HepG2 (cell line): ENCODE results near the gene ESYT1. TPM values are rescaled to one million over a fixed set of nuclear protein-coding genes. Genes with fewer than 3 reads are reported as not detected.

ENCODE experiments used
- JUND ChIP-seq: sonication (generic); formaldehyde crosslinking; IDR thresholded peaks from 2 replicates; pipeline ENCODE4 v1.8.0; 2022; ENCODE audit warnings: mild to moderate bottlenecking, missing genetic modification reagents
- KDM5A ChIP-seq: fragments of 200-600 bp; sonication (generic); IDR thresholded peaks from 2 replicates; pipeline ENCODE4 v1.7.0; 2018; ENCODE audit warnings: antibody characterized with exemption, mild to moderate bottlenecking, low read length, borderline replicate concordance
- MAFK ChIP-seq, 2 experiments: IDR thresholded peaks in 1 of 2; conservative IDR thresholded peaks in 1 of 2; 2 replicates each; pipeline ENCODE4 v1.6.1; 2011; ENCODE audit warnings: improper control_type of control experiment in 2 of 2, low read length in 2 of 2
- MYNN ChIP-seq: sonication (generic); formaldehyde crosslinking; IDR thresholded peaks from 2 replicates; pipeline ENCODE4 v1.4.0; 2020; ENCODE audit warnings: mild to moderate bottlenecking, low read depth, missing genetic modification reagents
- NBN ChIP-seq: fragments of 450-650 bp; conservative IDR thresholded peaks from 2 replicates; pipeline ENCODE4 v1.6.1; 2017
- POLR2AphosphoS2 ChIP-seq: IDR thresholded peaks from 2 replicates; pipeline ENCODE4 v1.6.1; 2011; ENCODE audit warnings: low read depth, low read length, improper control_type of control experiment
- RBM22 ChIP-seq: fragments of 200-400 bp; formaldehyde crosslinking; optimal IDR thresholded peaks from 2 replicates; pipeline ENCODE3; 2017; ENCODE audit warnings: mild to moderate bottlenecking, low read length, moderate library complexity
- SOX5 ChIP-seq: IDR thresholded peaks from 2 replicates; pipeline ENCODE4 v1.6.1; 2016; ENCODE audit warnings: borderline replicate concordance
- TAF1 ChIP-seq: sonication (generic); formaldehyde crosslinking; IDR thresholded peaks from 2 replicates; pipeline ENCODE4 v1.4.0; 2020; ENCODE audit warnings: missing genetic modification reagents
- XRCC5 ChIP-seq: fragments of 200-400 bp; formaldehyde crosslinking; optimal IDR thresholded peaks from 2 replicates; pipeline ENCODE3; 2017; ENCODE audit warnings: mild to moderate bottlenecking, low read length
- ZBTB38 ChIP-seq: sonication (generic); formaldehyde crosslinking; IDR thresholded peaks from 2 replicates; pipeline ENCODE4 v1.5.1; 2020; ENCODE audit warnings: mild to moderate bottlenecking, missing genetic modification reagents
- ZNF7 ChIP-seq: IDR thresholded peaks from 2 replicates; pipeline ENCODE4 v1.6.1; 2016; ENCODE audit warnings: missing biosample characterization, missing genetic modification reagents
- polyA plus RNA-seq, 8 experiments: library from polyadenylated mRNA; depleted of rRNA in 3 of 8; stranded (reverse) in 7 of 8; unstranded in 1 of 8; fragments of >200 nt; fragmentation: Illumina TruSeq in 4 of 8; extraction: Trizol in 4 of 8; gene quantifications; 2 replicates each; pipeline versions ENCODE4 v1.2.1 to v1.2.3, GENCODE V29; 2011 to 2016; ENCODE audit warnings: low read depth in 4 of 8, missing spikeins in 1 of 8, mixed read lengths in 1 of 8; ENCODE audit not compliant: insufficient read depth in 1 of 8
- total RNA-seq, 5 experiments: library from RNA; depleted of rRNA; stranded (reverse); fragments of >200 nt; fragmentation: Illumina TruSeq; extraction: Trizol; gene quantifications; 2 replicates each; pipeline ENCODE4 v1.2.3, GENCODE V29; 2016; ENCODE audit warnings: low read depth in 1 of 5
- TF ChIP-seq, protein P1 (sequence below): IDR thresholded peaks from 2 replicates; pipeline ENCODE4 v1.6.1; 2016; ENCODE audit warnings: mild to moderate bottlenecking, missing biosample characterization, missing genetic modification reagents
- TF ChIP-seq, protein P2 (sequence below): sonication (generic); formaldehyde crosslinking; IDR thresholded peaks from 2 replicates; pipeline ENCODE4 v1.4.0; 2020; ENCODE audit warnings: missing genetic modification reagents
- TF ChIP-seq, protein P3 (sequence below): sonication (generic); formaldehyde crosslinking; IDR thresholded peaks from 2 replicates; pipeline ENCODE4 v1.4.0; 2020; ENCODE audit warnings: mild to moderate bottlenecking, low read depth, missing genetic modification reagents
- TF ChIP-seq, protein P4 (sequence below): sonication (generic); formaldehyde crosslinking; IDR thresholded peaks from 2 replicates; pipeline ENCODE4 v1.8.1; 2023; ENCODE audit warnings: mild to moderate bottlenecking, inconsistent platforms, moderate library complexity, missing genetic modification reagents, borderline replicate concordance
- TF ChIP-seq, protein P5 (sequence below): sonication (generic); formaldehyde crosslinking; IDR thresholded peaks from 2 replicates; pipeline ENCODE4 v1.8.0; 2022; ENCODE audit warnings: mild to moderate bottlenecking, missing genetic modification reagents
- TF ChIP-seq, protein P6 (sequence below): sonication (generic); formaldehyde crosslinking; IDR thresholded peaks from 2 replicates; pipeline ENCODE4 v1.4.0; 2020; ENCODE audit warnings: missing genetic modification reagents, borderline replicate concordance
- TF ChIP-seq, protein P7 (sequence below): sonication (generic); formaldehyde crosslinking; IDR thresholded peaks from 2 replicates; pipeline ENCODE4 v1.5.0; 2020; ENCODE audit warnings: mild to moderate bottlenecking, missing genetic modification reagents

ESYT1 gene
- total and polyA plus RNA-seq, 2 of the 13 experiments (the other 11 are each of a cell fraction or from before 2014, with no cell fraction given) = 66.9 to 71.0 TPM

DNA sequence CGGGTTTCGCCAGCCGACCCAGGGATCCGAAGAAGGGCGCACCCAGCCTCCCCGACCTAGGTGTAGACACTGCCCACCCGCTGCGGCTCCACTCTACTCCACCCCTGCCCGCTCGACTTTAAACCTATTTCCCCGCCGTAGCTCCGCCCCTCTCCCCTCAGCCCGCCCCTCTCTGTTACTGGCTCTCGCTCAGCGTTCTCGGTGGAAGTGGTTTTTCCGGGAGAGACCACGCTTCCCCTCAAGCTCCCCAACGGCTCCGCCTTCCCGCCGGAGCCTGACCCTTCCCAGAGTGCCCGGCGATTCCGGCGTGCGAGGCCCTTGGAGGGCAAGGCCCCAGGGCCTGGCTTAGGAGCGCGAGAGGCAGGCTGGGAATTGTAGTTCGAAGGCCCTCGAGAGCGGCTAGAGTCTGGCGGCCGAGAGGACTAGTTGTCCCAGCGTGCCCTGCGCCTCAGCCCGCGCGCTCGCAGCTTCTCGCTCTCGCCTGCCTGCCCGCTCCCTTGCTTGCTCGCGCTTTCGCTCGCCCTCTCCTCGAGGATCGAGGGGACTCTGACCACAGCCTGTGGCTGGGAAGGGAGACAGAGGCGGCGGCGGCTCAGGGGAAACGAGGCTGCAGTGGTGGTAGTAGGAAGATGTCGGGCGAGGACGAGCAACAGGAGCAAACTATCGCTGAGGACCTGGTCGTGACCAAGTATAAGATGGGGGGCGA, 23.8 kb upstream of the ESYT1 start, which contains the start of gene PA2G4 (continued):
- TF ChIP-seq, protein P1, sequence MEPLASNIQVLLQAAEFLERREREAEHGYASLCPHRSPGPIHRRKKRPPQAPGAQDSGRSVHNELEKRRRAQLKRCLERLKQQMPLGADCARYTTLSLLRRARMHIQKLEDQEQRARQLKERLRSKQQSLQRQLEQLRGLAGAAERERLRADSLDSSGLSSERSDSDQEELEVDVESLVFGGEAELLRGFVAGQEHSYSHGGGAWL (CRISPR knock-in tag) = peak; percentile 83; the same call in 1 of the 2 replicates
- TF ChIP-seq SOX5 (CRISPR knock-in tag) (peak; percentile 75; the same call in 1 of the 2 replicates), TAF1 (peak; percentile 88), POLR2AphosphoS2 (peak; percentile 84; the same call in 1 of the 2 replicates), XRCC5 (no peak), RBM22 (peak; percentile 95), ZBTB38 (peak; percentile 73), MAFK (conservative IDR thresholded peaks at IDR 0.05 in 1 of 2, IDR thresholded peaks at IDR 0.05 in 1 of 2; ENCODE audit: low read length in 2 of 2) (no peak), NBN (no peak), KDM5A (peak; percentile 18; the same call in 1 of the 2 replicates), MYNN (no peak; the same call in 1 of the 2 replicates), ZNF7 (CRISPR knock-in tag) (no peak), JUND (no peak)
- TF ChIP-seq, protein P2, sequence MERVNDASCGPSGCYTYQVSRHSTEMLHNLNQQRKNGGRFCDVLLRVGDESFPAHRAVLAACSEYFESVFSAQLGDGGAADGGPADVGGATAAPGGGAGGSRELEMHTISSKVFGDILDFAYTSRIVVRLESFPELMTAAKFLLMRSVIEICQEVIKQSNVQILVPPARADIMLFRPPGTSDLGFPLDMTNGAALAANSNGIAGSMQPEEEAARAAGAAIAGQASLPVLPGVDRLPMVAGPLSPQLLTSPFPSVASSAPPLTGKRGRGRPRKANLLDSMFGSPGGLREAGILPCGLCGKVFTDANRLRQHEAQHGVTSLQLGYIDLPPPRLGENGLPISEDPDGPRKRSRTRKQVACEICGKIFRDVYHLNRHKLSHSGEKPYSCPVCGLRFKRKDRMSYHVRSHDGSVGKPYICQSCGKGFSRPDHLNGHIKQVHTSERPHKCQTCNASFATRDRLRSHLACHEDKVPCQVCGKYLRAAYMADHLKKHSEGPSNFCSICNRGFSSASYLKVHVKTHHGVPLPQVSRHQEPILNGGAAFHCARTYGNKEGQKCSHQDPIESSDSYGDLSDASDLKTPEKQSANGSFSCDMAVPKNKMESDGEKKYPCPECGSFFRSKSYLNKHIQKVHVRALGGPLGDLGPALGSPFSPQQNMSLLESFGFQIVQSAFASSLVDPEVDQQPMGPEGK (CRISPR knock-in tag) = peak; percentile 50; the same call in 1 of the 2 replicates
- TF ChIP-seq, protein P3, sequence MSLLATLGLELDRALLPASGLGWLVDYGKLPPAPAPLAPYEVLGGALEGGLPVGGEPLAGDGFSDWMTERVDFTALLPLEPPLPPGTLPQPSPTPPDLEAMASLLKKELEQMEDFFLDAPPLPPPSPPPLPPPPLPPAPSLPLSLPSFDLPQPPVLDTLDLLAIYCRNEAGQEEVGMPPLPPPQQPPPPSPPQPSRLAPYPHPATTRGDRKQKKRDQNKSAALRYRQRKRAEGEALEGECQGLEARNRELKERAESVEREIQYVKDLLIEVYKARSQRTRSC = peak; percentile 52; the same call in 1 of the 2 replicates
- TF ChIP-seq, protein P4, sequence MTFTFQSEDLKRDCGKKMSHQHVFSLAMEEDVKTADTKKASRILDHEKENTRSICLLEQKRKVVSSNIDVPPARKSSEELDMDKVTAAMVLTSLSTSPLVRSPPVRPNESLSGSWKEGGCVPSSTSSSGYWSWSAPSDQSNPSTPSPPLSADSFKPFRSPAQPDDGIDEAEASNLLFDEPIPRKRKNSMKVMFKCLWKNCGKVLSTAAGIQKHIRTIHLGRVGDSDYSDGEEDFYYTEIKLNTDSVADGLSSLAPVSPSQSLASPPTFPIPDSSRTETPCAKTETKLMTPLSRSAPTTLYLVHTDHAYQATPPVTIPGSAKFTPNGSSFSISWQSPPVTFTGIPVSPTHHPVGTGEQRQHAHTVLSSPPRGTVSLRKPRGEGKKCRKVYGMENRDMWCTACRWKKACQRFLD (CRISPR knock-in tag) = peak; percentile 86; the same call in 1 of the 2 replicates
- TF ChIP-seq, protein P5, sequence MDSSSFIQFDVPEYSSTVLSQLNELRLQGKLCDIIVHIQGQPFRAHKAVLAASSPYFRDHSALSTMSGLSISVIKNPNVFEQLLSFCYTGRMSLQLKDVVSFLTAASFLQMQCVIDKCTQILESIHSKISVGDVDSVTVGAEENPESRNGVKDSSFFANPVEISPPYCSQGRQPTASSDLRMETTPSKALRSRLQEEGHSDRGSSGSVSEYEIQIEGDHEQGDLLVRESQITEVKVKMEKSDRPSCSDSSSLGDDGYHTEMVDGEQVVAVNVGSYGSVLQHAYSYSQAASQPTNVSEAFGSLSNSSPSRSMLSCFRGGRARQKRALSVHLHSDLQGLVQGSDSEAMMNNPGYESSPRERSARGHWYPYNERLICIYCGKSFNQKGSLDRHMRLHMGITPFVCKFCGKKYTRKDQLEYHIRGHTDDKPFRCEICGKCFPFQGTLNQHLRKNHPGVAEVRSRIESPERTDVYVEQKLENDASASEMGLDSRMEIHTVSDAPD (CRISPR knock-in tag) = peak; percentile 71; the same call in 1 of the 2 replicates
- TF ChIP-seq, protein P6, sequence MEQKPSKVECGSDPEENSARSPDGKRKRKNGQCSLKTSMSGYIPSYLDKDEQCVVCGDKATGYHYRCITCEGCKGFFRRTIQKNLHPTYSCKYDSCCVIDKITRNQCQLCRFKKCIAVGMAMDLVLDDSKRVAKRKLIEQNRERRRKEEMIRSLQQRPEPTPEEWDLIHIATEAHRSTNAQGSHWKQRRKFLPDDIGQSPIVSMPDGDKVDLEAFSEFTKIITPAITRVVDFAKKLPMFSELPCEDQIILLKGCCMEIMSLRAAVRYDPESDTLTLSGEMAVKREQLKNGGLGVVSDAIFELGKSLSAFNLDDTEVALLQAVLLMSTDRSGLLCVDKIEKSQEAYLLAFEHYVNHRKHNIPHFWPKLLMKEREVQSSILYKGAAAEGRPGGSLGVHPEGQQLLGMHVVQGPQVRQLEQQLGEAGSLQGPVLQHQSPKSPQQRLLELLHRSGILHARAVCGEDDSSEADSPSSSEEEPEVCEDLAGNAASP = peak; percentile 77; the same call in 1 of the 2 replicates
- TF ChIP-seq, protein P7, sequence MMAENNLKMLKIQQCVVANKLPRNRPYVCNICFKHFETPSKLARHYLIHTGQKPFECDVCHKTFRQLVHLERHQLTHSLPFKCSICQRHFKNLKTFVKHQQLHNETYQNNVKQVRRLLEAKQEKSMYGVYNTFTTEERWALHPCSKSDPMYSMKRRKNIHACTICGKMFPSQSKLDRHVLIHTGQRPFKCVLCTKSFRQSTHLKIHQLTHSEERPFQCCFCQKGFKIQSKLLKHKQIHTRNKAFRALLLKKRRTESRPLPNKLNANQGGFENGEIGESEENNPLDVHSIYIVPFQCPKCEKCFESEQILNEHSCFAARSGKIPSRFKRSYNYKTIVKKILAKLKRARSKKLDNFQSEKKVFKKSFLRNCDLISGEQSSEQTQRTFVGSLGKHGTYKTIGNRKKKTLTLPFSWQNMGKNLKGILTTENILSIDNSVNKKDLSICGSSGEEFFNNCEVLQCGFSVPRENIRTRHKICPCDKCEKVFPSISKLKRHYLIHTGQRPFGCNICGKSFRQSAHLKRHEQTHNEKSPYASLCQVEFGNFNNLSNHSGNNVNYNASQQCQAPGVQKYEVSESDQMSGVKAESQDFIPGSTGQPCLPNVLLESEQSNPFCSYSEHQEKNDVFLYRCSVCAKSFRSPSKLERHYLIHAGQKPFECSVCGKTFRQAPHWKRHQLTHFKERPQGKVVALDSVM = 0 out of 2 replicates have a peak, but pooled peaks have one; percentile 12
